ENCODE data around the gene MOGAT1. TPM values are rescaled to one million over a fixed set of nuclear protein-coding genes. Genes with fewer than 3 reads are reported as not detected.

The MOGAT1 gene
- total and polyA plus RNA-seq, 2 of the 13 experiments (the other 11 are each of a cell fraction or from before 2014, with no cell fraction given), result 0.98 to 4.3 TPM

DNA sequence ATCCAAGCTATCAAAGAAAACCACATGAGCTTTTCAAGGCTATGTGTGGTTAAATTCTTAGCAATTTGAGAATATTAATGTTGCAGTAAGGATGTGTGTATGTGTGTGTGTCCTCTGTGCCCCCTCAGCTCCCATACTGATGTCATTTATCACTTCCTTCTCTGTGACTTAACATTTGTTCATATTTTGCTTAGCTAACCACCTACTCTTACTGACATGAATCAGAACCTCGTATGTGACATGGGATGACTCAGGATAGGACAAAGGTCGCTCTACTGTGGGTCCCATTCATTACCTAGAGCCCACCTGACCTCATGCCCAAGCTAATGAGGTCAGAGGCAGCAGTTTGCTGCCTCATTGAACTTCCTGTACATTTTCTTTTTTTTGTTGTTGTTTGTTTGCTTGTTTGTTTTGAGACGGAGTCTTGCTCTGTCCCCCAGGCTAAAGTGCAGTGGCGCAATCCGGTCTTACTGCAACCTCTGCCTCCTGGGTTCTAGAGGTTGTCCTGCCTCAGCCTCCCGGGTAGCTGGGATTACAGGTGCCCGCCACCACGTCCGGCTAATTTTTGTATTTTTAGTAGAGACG, 36.3 kb downstream of the MOGAT1 start (continued):
- peak in 1 of 2 experiments; percentile 56; a peak in 2 of 4 replicates for TF ChIP-seq EP300 (IDR thresholded peaks at IDR 0.05; ENCODE audit: low read depth in 2 of 2, low read length in 2 of 2)
- peak; percentile 56; the same call in 1 of the 2 replicates for TF ChIP-seq EP300 (CRISPR knock-in tag; IDR thresholded peaks at IDR 0.05; ENCODE audit: borderline replicate concordance)
- TF ChIP-seq ZNF331 (CRISPR knock-in tag; IDR thresholded peaks at IDR 0.05), result peak; percentile 34; the same call in 1 of the 2 replicates
- TF ChIP-seq ZNF225 (CRISPR knock-in tag; IDR thresholded peaks at IDR 0.05), result 0 out of 2 replicates have a peak, but pooled peaks have one; percentile 37
- peak; percentile 65; the same call in 1 of the 2 replicates for TF ChIP-seq ZNF816 (CRISPR knock-in tag; IDR thresholded peaks at IDR 0.05; ENCODE audit: borderline replicate concordance)
- TF ChIP-seq ZNF563 (CRISPR knock-in tag; IDR thresholded peaks at IDR 0.05), result peak; percentile 65; the same call in 1 of the 2 replicates
- TF ChIP-seq, protein P1, sequence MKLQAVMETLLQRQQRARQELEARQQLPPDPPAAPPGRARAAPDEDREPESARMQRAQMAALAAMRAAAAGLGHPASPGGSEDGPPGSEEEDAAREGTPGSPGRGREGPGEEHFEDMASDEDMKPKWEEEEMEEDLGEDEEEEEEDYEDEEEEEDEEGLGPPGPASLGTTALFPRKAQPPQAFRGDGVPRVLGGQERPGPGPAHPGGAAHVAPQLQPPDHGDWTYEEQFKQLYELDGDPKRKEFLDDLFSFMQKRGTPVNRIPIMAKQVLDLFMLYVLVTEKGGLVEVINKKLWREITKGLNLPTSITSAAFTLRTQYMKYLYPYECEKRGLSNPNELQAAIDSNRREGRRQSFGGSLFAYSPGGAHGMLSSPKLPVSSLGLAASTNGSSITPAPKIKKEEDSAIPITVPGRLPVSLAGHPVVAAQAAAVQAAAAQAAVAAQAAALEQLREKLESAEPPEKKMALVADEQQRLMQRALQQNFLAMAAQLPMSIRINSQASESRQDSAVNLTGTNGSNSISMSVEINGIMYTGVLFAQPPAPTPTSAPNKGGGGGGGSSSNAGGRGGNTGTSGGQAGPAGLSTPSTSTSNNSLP (IDR thresholded peaks at IDR 0.05; ENCODE audit: low read depth, low read length), result 0 out of 2 replicates have a peak, but pooled peaks have one; percentile 16
- TF ChIP-seq, protein P2, sequence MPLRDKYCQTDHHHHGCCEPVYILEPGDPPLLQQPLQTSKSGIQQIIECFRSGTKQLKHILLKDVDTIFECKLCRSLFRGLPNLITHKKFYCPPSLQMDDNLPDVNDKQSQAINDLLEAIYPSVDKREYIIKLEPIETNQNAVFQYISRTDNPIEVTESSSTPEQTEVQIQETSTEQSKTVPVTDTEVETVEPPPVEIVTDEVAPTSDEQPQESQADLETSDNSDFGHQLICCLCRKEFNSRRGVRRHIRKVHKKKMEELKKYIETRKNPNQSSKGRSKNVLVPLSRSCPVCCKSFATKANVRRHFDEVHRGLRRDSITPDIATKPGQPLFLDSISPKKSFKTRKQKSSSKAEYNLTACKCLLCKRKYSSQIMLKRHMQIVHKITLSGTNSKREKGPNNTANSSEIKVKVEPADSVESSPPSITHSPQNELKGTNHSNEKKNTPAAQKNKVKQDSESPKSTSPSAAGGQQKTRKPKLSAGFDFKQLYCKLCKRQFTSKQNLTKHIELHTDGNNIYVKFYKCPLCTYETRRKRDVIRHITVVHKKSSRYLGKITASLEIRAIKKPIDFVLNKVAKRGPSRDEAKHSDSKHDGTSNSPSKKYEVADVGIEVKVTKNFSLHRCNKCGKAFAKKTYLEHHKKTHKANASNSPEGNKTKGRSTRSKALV (CRISPR knock-in tag; IDR thresholded peaks at IDR 0.05), result no peak; the same call in 1 of the 2 replicates
- 0 out of 2 replicates have a peak, but pooled peaks have one; percentile 59 for TF ChIP-seq MBD4 (IDR thresholded peaks at IDR 0.05; ENCODE audit: borderline replicate concordance, low read length)
- TF ChIP-seq POLR2A (IDR thresholded peaks at IDR 0.05; ENCODE audit: insufficient read depth in 1 of 2, low read depth in 2 of 2, low read length in 2 of 2), result no peak
- TF ChIP-seq ZNF589 (CRISPR knock-in tag; conservative IDR thresholded peaks at IDR 0.05), result peak; percentile 75
- peak; percentile 85 for TF ChIP-seq HOXA3 (CRISPR knock-in tag; IDR thresholded peaks at IDR 0.05)
- TF ChIP-seq, protein P3, sequence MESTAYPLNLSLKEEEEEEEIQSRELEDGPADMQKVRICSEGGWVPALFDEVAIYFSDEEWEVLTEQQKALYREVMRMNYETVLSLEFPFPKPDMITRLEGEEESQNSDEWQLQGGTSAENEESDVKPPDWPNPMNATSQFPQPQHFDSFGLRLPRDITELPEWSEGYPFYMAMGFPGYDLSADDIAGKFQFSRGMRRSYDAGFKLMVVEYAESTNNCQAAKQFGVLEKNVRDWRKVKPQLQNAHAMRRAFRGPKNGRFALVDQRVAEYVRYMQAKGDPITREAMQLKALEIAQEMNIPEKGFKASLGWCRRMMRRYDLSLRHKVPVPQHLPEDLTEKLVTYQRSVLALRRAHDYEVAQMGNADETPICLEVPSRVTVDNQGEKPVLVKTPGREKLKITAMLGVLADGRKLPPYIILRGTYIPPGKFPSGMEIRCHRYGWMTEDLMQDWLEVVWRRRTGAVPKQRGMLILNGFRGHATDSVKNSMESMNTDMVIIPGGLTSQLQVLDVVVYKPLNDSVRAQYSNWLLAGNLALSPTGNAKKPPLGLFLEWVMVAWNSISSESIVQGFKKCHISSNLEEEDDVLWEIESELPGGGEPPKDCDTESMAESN (CRISPR knock-in tag; conservative IDR thresholded peaks at IDR 0.05), result peak; percentile 74; the same call in 1 of the 2 replicates
- TF ChIP-seq DNMT3B (CRISPR knock-in tag; conservative IDR thresholded peaks at IDR 0.05), result peak; percentile 70; the same call in 1 of the 2 replicates
- peak; percentile 38 for TF ChIP-seq RXRB (CRISPR knock-in tag; IDR thresholded peaks at IDR 0.05; ENCODE audit: borderline replicate concordance)
- peak; percentile 83 for TF ChIP-seq ATF7 (IDR thresholded peaks at IDR 0.05)
- TF ChIP-seq ATF7 (CRISPR knock-in tag; IDR thresholded peaks at IDR 0.05), result no peak
- TF ChIP-seq CC2D1A (CRISPR knock-in tag; IDR thresholded peaks at IDR 0.05), result no peak
- 0 out of 2 replicates have a peak, but pooled peaks have one; percentile 65 for TF ChIP-seq NCOA1 (CRISPR knock-in tag; IDR thresholded peaks at IDR 0.05)
- 0 out of 2 replicates have a peak, but pooled peaks have one; percentile 56 for TF ChIP-seq JUNB (CRISPR knock-in tag; IDR thresholded peaks at IDR 0.05; ENCODE audit: borderline replicate concordance)
- TF ChIP-seq ZNF367 (CRISPR knock-in tag; IDR thresholded peaks at IDR 0.05; ENCODE audit: borderline replicate concordance), result no peak

All from HepG2 (cell line).